ENCODE results near the gene FAM240A.

DNA sequence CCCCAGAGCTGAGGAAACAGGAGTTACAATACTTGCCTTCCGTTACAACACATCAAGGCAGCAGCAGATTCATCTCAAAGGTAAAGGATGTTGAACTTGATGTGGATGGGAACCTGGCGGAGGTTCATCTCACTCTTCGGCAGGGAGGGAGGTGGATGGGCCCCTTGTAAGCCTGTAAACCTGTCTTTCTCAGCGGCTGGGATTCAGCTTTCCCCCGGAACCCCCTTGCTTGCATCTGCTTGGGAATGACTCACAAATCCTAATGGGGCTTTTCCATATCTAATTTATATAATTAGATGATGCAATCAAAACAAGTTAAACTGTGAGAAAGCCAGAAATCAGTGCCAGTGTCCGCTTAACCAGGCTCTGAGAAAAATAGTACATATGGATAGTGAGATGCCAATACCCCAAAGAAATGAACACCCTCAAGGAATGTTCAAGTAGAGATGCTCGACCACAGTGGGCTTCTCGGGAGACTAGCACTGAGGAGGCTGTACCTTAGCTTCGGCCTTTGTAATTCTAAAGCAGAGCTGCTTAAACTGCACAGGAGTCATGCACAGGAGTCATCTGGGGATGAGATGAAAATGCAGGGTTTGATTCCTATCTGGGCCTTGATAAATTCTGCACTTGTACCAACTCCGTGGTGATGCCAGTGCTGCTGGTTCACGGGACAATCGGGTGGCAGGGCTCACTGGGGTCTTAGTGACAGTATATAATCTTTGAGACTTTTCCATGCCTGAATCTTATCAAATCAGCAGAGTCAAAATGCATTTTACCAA, 2.2 kb upstream of the FAM240A start:
- TF ChIP-seq RARB (CRISPR knock-in tag; IDR thresholded peaks at IDR 0.05) (no peak), GLIS3 (CRISPR knock-in tag; IDR thresholded peaks at IDR 0.05) (no peak)
